ENCODE measurements around the gene PIK3R1. TPM values are rescaled to one million over a fixed set of nuclear protein-coding genes. Genes with fewer than 3 reads are reported as not detected.

The PIK3R1 gene
- total and polyA plus RNA-seq, 10 of the 15 experiments (the other 5 are each of a cell fraction or from before 2014, with no cell fraction given) = 7.8 to 38.4 (median 15.7) TPM

- Histone ChIP-seq H3K4me3 (no peak overlapping the region), H3K79me2 (ENCODE audit: control insufficient read depth, insufficient read depth, low read length) (no peaks in the 10 kb centered on the region), H3K4me2 (ENCODE audit: control insufficient read depth, insufficient read depth) (peak overlapping the region; percentile 34; the same call in 1 of the 2 replicates), H3K27me3 (replicated peaks in 1 of 2; ENCODE audit: control insufficient read depth in 2 of 2, insufficient read depth in 2 of 2, low read length in 1 of 2) (no peaks in the 10 kb centered on the region), H2AFZ (ENCODE audit: control insufficient read depth, low read depth, low read length) (no peak overlapping the region), H3K9ac (ENCODE audit: control insufficient read depth, insufficient read depth, low read length) (no peak overlapping the region), H3K27ac (ENCODE audit: control insufficient read depth, insufficient read depth) (no peak overlapping the region), H4K20me1 (ENCODE audit: control insufficient read depth, insufficient read depth) (no peaks in the 10 kb centered on the region), H3K4me1 (ENCODE audit: control insufficient read depth, insufficient read depth, low read length) (peaks cover 21% of the 10 kb centered on the region), H3K36me3 (ENCODE audit: control insufficient read depth in 2 of 2, insufficient read depth in 2 of 2, low read length in 1 of 2) (no peaks in the 10 kb centered on the region), H3K9me3 (replicated peaks; ENCODE audit: control insufficient read depth, insufficient read depth, low read length) (no peaks in the 10 kb centered on the region; the same call in 2 of the 3 replicates)
- ATAC-seq (peak; percentile 83), DNase-seq (ENCODE audit: low read depth, low spot score) (peak; percentile 55), FAIRE-seq (no peak)
- BruUV-seq (replicated peaks) = no TSS peak
- POLR2A ChIA-PET = no interaction called here
- RAD21 ChIA-PET (ENCODE audit: unreplicated experiment) = interaction anchor here (0.8 to 3.2 kb wide), 9 partner anchors 11 to 104 kb away, joined by 3 to 27 read pairs (median 4); no protein-coding TSS in a partner anchor
- CTCF ChIA-PET = interaction anchor here (1.1 to 1.8 kb wide), 4 partner anchors 13 to 56 kb away, joined by 3 to 6 read pairs (median 3); no protein-coding TSS in a partner anchor
- intact Hi-C loops (cut with micrococcal nuclease; ENCODE audit: unreplicated experiment) (no loop called here), in situ Hi-C loops (cut with MboI) (no loop called here)
- SMC1A ChIA-PET (ENCODE audit: uncharacterized antibody, unreplicated experiment) = interaction anchor here (0.7 to 3.3 kb wide), 19 partner anchors 11 to 368 kb away, joined by 3 to 20 read pairs (median 5); no protein-coding TSS in a partner anchor
- WGBS (ENCODE audit: insufficient coverage, insufficient replicate concordance, low lambda C conversion rate, missing lambda C conversion rate) = 44% methylated on average over 5 of the region's 5 CpGs
- TF ChIP-seq CUX1 (IDR thresholded peaks at IDR 0.05; ENCODE audit: insufficient replicate concordance, low read depth, low read length) (no peak), NR2C2 (IDR thresholded peaks at IDR 0.05; ENCODE audit: borderline replicate concordance, control insufficient read depth, insufficient read length, low read depth) (no peak), POLR2A (IDR thresholded peaks at IDR 0.05; ENCODE audit: low read depth, low read length) (no peak), FOXK2 (IDR thresholded peaks at IDR 0.05) (no peak), KLF5 (IDR thresholded peaks at IDR 0.05; ENCODE audit: partially characterized antibody) (no peak), ASH2L (IDR thresholded peaks at IDR 0.05; ENCODE audit: borderline replicate concordance, low read depth) (no peak), BCL11A (IDR thresholded peaks at IDR 0.05; ENCODE audit: low read depth, low read length) (no peak), ZNF592 (IDR thresholded peaks at IDR 0.05) (no peak), PKNOX1 (IDR thresholded peaks at IDR 0.05) (no peak), BCLAF1 (IDR thresholded peaks at IDR 0.05) (no peak), IKZF2 (IDR thresholded peaks at IDR 0.05) (peak; percentile 35 to 40; a peak in 3 of 4 replicates)
Observed at GRCh38 chr5:68343421-68343826, 127.9 kb downstream of the PIK3R1 start.

All from GM12878 (cell line).